ENCODE results near the gene ITGA11.

ITGA11 gene

DNA sequence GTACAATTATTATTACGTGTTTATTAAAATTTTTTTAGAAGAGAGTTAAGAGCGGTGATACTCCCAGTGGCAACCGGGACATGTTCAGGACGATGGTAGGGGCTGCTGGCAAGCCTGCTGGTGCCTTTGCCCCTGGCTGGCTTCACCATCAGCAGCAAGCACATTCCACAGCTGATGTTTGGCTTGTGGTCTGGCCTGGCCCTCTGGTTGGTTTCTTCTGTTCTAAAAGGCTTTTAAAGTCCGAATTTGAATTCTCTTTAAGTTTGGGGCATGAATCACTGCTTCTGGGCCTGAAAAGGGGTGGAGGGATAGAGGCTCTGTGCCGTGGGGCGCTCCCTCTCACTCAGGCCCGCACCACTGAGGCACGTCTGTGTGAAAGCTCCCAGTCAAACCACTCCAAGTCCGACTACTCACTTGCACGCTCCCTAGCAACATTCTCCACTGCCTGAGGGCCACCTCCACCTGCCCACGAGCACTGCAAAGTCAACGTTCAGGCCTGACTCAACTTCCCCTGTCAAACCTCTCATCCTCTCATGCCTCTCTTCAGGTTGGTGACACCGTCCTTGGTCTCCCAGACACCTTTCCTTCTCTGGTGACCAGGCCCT is 10.1 kb downstream of the ITGA11 start:
- H3K4me3 ChIP-seq (ENCODE audit: low read depth, low read length), result no peak overlapping the region
- DNase-seq (ENCODE audit: low read depth), result no peak
- TF ChIP-seq, protein P1, sequence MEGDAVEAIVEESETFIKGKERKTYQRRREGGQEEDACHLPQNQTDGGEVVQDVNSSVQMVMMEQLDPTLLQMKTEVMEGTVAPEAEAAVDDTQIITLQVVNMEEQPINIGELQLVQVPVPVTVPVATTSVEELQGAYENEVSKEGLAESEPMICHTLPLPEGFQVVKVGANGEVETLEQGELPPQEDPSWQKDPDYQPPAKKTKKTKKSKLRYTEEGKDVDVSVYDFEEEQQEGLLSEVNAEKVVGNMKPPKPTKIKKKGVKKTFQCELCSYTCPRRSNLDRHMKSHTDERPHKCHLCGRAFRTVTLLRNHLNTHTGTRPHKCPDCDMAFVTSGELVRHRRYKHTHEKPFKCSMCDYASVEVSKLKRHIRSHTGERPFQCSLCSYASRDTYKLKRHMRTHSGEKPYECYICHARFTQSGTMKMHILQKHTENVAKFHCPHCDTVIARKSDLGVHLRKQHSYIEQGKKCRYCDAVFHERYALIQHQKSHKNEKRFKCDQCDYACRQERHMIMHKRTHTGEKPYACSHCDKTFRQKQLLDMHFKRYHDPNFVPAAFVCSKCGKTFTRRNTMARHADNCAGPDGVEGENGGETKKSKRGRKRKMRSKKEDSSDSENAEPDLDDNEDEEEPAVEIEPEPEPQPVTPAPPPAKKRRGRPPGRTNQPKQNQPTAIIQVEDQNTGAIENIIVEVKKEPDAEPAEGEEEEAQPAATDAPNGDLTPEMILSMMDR (IDR thresholded peaks at IDR 0.05; ENCODE audit: low read depth, low read length, missing control alignments), result no peak

DNA sequence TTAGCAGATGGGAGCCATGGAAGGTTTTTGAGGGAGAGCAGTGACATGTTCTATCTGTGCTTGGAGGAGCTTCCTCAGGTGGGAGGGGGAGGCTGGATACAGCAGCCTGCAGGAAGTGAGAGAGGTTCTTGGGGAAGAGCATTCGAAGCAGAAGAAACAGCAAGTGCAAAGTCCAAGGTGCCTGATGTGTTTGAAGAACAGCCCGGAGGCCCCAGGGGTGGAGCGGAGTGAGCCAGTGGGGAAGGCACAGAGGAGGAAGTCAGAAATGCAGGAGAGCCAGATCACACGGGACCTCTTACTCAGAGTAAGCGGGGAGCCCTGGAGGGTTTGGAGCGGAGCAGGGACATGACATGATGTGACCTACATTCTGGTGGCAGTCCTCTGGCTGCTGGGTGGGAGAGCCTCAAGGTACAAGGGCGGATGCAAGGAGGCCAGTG is 10.8 kb downstream of the ITGA11 start:
- TF ChIP-seq, protein P1 (IDR thresholded peaks at IDR 0.05; ENCODE audit: low read depth, low read length, missing control alignments), result no peak
- no peak for DNase-seq (ENCODE audit: low read depth)
- no peak overlapping the region for H3K4me3 ChIP-seq (ENCODE audit: low read depth, low read length)

DNA sequence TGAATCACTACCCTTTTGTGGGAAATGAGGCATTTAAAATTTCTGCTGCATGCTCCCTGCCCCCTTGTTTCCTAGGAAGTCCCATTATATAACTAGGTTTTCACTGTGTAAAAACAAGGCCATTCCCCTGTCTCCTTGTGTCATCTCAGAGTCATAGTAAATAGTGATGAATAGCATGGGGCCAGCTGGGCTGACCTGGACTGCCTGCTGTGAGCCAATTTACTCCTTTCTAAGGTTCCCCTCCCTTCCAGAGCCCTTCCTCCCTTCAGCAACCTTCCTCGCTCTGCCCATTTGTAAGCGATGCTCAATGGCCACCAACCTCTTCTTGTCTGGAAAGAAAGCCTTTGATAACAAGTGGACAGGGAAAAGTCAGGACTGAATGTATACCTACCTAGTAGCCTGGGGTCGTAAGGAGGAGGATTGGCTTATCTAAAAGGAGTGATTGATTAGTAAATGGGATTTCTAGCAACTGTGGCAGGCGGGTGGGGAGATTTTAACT is 11.7 kb downstream of the ITGA11 start:
- no peak for DNase-seq (ENCODE audit: low read depth)
- no peak overlapping the region for H3K4me3 ChIP-seq (ENCODE audit: low read depth, low read length)
- TF ChIP-seq, protein P1 (IDR thresholded peaks at IDR 0.05; ENCODE audit: low read depth, low read length, missing control alignments), result no peak

DNA sequence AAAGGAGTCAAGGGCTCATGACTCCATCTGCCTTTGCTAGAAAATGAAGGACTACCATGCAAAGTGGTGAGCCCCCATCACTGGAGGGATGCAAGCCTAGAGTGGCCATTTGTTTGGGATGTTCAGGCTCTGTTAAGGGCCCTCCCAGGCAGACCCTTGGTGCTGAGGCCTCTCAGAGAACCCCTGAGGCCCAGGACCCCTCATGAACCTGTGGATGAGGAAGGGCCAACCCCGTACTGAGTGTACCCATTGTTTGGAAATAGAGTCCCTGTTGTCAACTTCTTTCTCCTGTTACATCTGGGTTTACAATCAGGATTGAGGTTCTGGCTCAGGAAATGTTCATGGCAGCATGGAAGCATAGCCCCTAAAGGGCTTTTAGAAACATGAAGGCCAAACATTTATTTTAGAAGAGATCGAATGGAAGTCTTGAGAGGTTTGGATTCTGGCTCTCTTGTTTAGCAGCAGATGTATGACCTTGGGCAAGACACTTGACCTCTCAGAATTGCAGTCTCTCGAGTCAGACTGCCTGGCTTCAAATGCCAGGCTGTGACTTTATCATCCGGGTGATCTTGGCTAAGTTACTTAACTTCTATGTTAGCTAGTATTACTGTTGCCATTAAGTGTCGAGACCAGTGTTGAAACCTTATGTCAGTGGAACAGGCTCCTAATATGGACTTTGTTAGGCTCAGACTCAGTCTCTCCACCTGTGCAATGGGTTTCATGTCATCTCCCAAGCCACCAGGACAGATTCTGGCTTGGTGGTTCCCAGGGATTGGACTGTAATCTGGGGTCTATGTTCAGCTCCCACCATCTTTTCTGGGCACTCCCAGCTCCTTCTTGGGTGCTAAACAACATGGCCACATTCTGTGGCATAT is 12.4 kb downstream of the ITGA11 start:
- TF ChIP-seq, protein P1 (IDR thresholded peaks at IDR 0.05; ENCODE audit: low read depth, low read length, missing control alignments), result no peak
- no peak overlapping the region for H3K4me3 ChIP-seq (ENCODE audit: low read depth, low read length)
- no peak for DNase-seq (ENCODE audit: low read depth)

DNA sequence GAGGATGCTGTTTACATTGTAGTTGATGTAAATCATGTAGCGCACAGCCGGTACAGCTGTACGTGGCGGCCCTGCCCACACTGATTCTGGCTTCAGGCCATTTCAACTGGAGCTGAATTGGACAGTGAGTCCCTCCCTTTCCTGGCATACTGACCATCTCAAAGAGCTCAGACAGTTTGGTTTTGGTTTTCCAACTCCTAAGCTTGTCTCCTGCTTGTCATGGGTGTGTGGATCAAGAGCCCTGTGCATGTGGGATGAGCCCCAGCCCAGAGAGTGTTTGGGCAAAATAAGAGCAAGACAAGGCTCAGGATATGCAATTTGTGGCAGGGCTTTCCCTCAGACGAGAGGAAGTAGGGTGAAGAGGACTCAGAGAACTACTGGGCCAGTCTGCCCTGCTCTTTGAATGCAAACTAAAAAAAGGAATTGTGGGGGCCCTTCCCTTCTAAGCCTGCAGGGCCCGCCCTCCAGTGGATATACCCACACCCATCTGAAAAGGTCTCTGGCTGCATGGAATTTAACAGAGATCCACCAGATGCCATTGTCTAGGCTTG is 13.3 kb downstream of the ITGA11 start:
- DNase-seq (ENCODE audit: low read depth), result no peak
- TF ChIP-seq, protein P1 (IDR thresholded peaks at IDR 0.05; ENCODE audit: low read depth, low read length, missing control alignments), result no peak
- H3K4me3 ChIP-seq (ENCODE audit: low read depth, low read length), result no peak overlapping the region

DNA sequence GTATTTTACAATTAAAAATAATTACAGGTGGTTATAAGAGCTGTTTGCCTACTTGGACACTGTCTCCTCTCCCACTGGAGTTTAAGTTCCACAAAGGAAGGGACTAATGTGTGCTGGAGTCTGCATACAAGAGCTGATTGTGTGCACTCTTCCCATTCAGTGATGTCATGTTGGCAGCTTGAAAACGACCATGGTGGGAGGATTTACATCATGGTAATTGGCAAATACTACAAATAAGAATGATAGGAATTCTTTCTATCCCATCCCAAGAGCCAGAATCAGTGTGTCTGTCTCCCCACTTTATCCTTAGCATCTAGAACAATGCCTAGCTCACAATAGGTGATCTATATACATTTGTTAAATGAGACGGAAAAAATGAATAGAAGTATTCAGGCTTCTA is 14.1 kb downstream of the ITGA11 start:
- DNase-seq (ENCODE audit: low read depth), result no peak
- H3K4me3 ChIP-seq (ENCODE audit: low read depth, low read length), result no peak overlapping the region
- TF ChIP-seq, protein P1 (IDR thresholded peaks at IDR 0.05; ENCODE audit: low read depth, low read length, missing control alignments), result no peak

Data from GM12864 (cell line).